Skeletal muscle tissue (tissue), 4 donors: ENCODE results near the gene ADPRHL1. TPM values are rescaled to one million over a fixed set of nuclear protein-coding genes. Genes with fewer than 3 reads are reported as not detected.

ENCODE experiments used
- H3K27ac ChIP-seq: one replicate; pipeline ENCODE4 v1.7.0; 2013; ENCODE audit warnings: mild to moderate bottlenecking, low read depth, low read length, inconsistent platforms
- H3K27me3 ChIP-seq, 3 donors: one replicate each; pipeline ENCODE4 v1.7.0; 2013; ENCODE audit warnings: low read length in 3 of 3; ENCODE audit not compliant: control insufficient read depth in 3 of 3, insufficient read depth in 3 of 3
- H3K36me3 ChIP-seq, 3 donors: one replicate each; pipeline ENCODE4 v1.7.0; 2013; ENCODE audit warnings: low read length in 3 of 3; ENCODE audit not compliant: control insufficient read depth in 3 of 3, insufficient read depth in 3 of 3
- H3K4me1 ChIP-seq, 3 donors: one replicate each; pipeline ENCODE4 v1.7.0; 2013; ENCODE audit warnings: low read length in 3 of 3, mild to moderate bottlenecking in 3 of 3; ENCODE audit not compliant: control insufficient read depth in 3 of 3, insufficient read depth in 3 of 3
- H3K4me3 ChIP-seq, 3 donors: one replicate each; pipeline ENCODE4 v1.7.0; 2013; ENCODE audit warnings: low read length in 3 of 3
- H3K9ac ChIP-seq, 3 donors: one replicate each; pipeline ENCODE4 v1.7.0; 2013; ENCODE audit warnings: low read length in 3 of 3, mild to moderate bottlenecking in 3 of 3, moderate library complexity in 2 of 3, low read depth in 1 of 3
- H3K9me3 ChIP-seq, 3 donors: one replicate each; pipeline ENCODE4 v1.7.0; 2013; ENCODE audit warnings: low read length in 3 of 3; ENCODE audit not compliant: control insufficient read depth in 3 of 3
- total RNA-seq: library from RNA; depleted of rRNA; stranded (reverse); fragments of >200 nt; gene quantifications from one replicate; pipeline ENCODE4 v1.2.3, GENCODE V29; 2014
- donor health status: Osteomylitis.

ADPRHL1 gene
- total RNA-seq, 1 donor from 2014 or later, result 124 TPM

- no peaks in the 10 kb centered on the region for H3K9me3 ChIP-seq
- H3K36me3 ChIP-seq, result peaks cover 3 to 6% (median 3%) of the 10 kb centered on the region in 3 donors
- H3K27me3 ChIP-seq, result no peaks in the 10 kb centered on the region
- peaks cover 0 to 4% (median 2%) of the 10 kb centered on the region in 3 donors for H3K4me1 ChIP-seq
- no peak overlapping the region for H3K27ac ChIP-seq
- no peak overlapping the region for H3K4me3 ChIP-seq
- no peak overlapping the region for H3K9ac ChIP-seq
These were observed 94.6 kb downstream of the ADPRHL1 start for GRCh38 chr13:113358653-113359190.

GRCh38 chr13:113357529-113357928 is 95.8 kb downstream of the ADPRHL1 start:
- Histone ChIP-seq H3K27ac (no peak overlapping the region), H3K9me3 (no peaks in the 10 kb centered on the region), H3K4me3 (no peak overlapping the region), H3K9ac (no peak overlapping the region), H3K27me3 (no peaks in the 10 kb centered on the region), H3K4me1 (no peaks in the 10 kb centered on the region), H3K36me3 (peaks cover 3 to 6% (median 3%) of the 10 kb centered on the region in 3 donors)

GRCh38 chr13:113356596-113356995 is 96.7 kb downstream of the ADPRHL1 start:
- H3K36me3 ChIP-seq, result peaks cover 3 to 6% (median 3%) of the 10 kb centered on the region in 3 donors
- peaks cover 0 to 2% (median 0%) of the 10 kb centered on the region in 3 donors for H3K4me1 ChIP-seq
- no peak overlapping the region for H3K27ac ChIP-seq
- H3K27me3 ChIP-seq, result no peaks in the 10 kb centered on the region
- H3K9me3 ChIP-seq, result no peaks in the 10 kb centered on the region
- no peak overlapping the region for H3K4me3 ChIP-seq
- H3K9ac ChIP-seq, result no peak overlapping the region

DNA sequence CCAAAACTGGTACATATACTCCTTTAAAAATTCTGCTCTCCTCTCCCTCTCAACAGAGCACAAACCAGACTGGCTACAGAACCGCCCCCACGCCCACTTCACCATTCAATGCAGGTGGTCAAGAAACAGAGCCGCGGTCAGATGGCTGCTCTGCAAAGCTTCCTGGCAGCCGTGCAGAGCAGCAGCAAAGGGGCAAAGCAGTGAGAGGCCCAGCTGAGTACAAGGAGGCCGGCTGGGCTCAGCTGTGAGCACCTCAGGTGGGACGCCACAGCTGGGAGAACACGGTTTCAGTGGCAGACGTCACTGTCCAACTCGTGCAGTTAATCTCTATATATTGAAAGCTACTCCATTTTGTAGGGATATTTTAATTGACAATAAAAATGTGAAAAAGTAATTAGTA is 97.7 kb downstream of the ADPRHL1 start:
- H3K4me3 ChIP-seq, result no peak overlapping the region
- no peak overlapping the region for H3K9ac ChIP-seq
- peaks cover 3 to 5% (median 3%) of the 10 kb centered on the region in 3 donors for H3K36me3 ChIP-seq
- H3K27ac ChIP-seq, result no peak overlapping the region
- no peaks in the 10 kb centered on the region for H3K9me3 ChIP-seq
- H3K4me1 ChIP-seq, result peaks cover 0 to 4% (median 3%) of the 10 kb centered on the region in 3 donors
- H3K27me3 ChIP-seq, result no peaks in the 10 kb centered on the region

DNA sequence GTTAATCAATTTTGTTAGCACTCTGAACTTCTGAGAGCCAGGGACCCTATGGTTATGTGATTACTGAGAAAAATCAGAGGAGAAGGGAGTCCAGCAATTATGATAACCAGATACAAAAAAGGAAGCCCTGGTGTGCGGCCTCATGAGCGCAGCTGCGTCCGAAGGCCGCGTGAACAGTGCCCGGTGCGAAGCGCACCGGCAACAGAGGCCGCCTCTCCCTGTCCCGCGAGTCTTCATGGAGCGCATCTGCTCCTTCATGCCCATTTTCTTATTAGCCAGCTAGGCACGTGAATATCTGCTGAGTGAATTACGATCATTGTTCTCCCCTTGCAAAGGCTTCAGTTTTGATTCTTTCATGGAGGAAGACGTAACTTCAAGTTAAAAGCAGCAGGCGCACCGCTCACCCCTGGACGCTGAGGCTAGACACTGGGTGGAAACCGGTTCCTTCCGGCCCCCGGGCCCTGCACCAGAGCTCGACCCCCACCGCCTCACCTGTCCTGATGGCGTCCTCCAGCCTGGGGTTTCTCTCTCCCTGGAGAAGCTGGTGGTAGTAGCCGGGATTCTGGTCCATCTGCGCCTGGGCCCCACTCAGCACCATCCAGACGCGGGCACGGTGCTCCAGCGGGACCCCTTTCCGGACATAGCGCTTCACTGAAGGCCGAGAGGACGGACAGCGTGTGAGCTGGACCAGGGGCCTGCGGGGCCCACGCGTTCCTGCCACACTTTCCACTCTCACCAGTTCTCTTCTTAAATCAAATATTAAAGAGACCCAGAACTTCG is 98.3 kb downstream of the ADPRHL1 start:
- Histone ChIP-seq H3K27ac (no peak overlapping the region), H3K36me3 (peaks cover 7 to 9% (median 7%) of the 10 kb centered on the region in 3 donors), H3K4me3 (no peak overlapping the region), H3K9me3 (no peaks in the 10 kb centered on the region), H3K4me1 (peaks cover 0 to 4% (median 3%) of the 10 kb centered on the region in 3 donors), H3K9ac (no peak overlapping the region), H3K27me3 (no peaks in the 10 kb centered on the region)

GRCh38 chr13:113353254-113353653 is 100.0 kb downstream of the ADPRHL1 start:
- H3K27me3 ChIP-seq, result no peaks in the 10 kb centered on the region

GRCh38 chr13:113351514-113352026 is 101.7 kb downstream of the ADPRHL1 start:
- H3K4me3 ChIP-seq, result peak overlapping the region in 1 of 3 donors; percentile 35
- H3K27me3 ChIP-seq, result no peaks in the 10 kb centered on the region
- H3K27ac ChIP-seq, result no peak overlapping the region
- peak overlapping the region in 1 of 3 donors; percentile 33 for H3K9ac ChIP-seq
- H3K36me3 ChIP-seq, result peaks cover 6 to 14% (median 14%) of the 10 kb centered on the region in 3 donors
- no peaks in the 10 kb centered on the region for H3K9me3 ChIP-seq
- peaks cover 0 to 4% (median 3%) of the 10 kb centered on the region in 3 donors for H3K4me1 ChIP-seq

More at GRCh38 chr13:113353254-113353653, 100.0 kb downstream of the ADPRHL1 start:
- H3K9ac ChIP-seq, result no peak overlapping the region
- no peak overlapping the region for H3K4me3 ChIP-seq
- no peak overlapping the region for H3K27ac ChIP-seq
- peaks cover 6 to 14% (median 11%) of the 10 kb centered on the region in 3 donors for H3K36me3 ChIP-seq
- H3K9me3 ChIP-seq, result no peaks in the 10 kb centered on the region
- peaks cover 0 to 4% (median 3%) of the 10 kb centered on the region in 3 donors for H3K4me1 ChIP-seq

DNA sequence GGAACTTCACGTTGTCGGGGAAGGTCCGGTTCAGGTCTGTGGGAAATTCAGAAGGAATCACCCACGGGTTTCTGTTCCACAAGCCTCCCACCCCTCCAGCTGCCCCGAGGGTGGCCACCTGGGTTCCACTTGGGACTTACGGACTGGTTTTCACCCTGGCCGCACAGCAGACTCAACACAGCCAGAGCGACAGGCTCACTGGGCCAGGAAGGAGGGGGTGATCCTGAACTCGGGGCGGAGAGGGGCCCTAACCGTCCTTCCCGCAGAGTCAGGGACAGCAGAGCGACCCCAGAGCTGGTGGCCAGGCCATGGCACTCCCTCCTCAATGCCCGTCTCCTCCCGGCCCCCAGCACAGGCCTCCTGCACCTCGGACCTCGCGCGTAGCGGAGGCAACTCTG is 102.4 kb downstream of the ADPRHL1 start:
- Histone ChIP-seq H3K36me3 (peaks cover 6 to 14% (median 14%) of the 10 kb centered on the region in 3 donors), H3K4me1 (peaks cover 0 to 4% (median 3%) of the 10 kb centered on the region in 3 donors), H3K4me3 (no peak overlapping the region), H3K27me3 (no peaks in the 10 kb centered on the region), H3K9me3 (no peaks in the 10 kb centered on the region), H3K9ac (no peak overlapping the region), H3K27ac (no peak overlapping the region)

- Histone ChIP-seq H3K9ac (no peak overlapping the region), H3K4me3 (no peak overlapping the region), H3K9me3 (no peaks in the 10 kb centered on the region), H3K4me1 (peaks cover 0 to 4% (median 3%) of the 10 kb centered on the region in 3 donors), H3K36me3 (peaks cover 10 to 15% (median 14%) of the 10 kb centered on the region in 3 donors), H3K27me3 (no peaks in the 10 kb centered on the region), H3K27ac (no peak overlapping the region)
These were observed 103.0 kb downstream of the ADPRHL1 start for GRCh38 chr13:113350065-113350937.
